GM23338 (cell line): Measurements from ENCODE around the gene GTPBP8. TPM values are rescaled to one million over a fixed set of nuclear protein-coding genes. Genes with fewer than 3 reads are reported as not detected.
A peak's percentile ranks its signal among the peaks of the same experiment; 100 is the strongest.

Experiments
- ATAC-seq: fragments of 200-7000 bp; cut with Tn5 transposase; 3 replicates; pipeline ENCODE4 v1.9.1; 2020
- DNase-seq: peaks from one replicate; pipeline ENCODE4 v3.0.0-alpha.2; 2015; ENCODE audit warnings: low spot score
- H2AFZ ChIP-seq: fragments of 200-600 bp; sonication (generic); 2 replicates; pipeline ENCODE4 v1.8.0; 2016; ENCODE audit warnings: antibody characterized with exemption, mild to moderate bottlenecking, moderate library complexity
- H3F3A ChIP-seq: fragments of 200-600 bp; sonication (generic); replicated peaks from 2 replicates; pipeline ENCODE4 v1.8.0; 2017; ENCODE audit warnings: antibody characterized with exemption, mixed run types, low read depth
- H3K27ac ChIP-seq: fragments of 200-600 bp; sonication (generic); 2 replicates; pipeline ENCODE4 v1.6.1; 2016; ENCODE audit warnings: low read depth
- H3K27me3 ChIP-seq: fragments of 200-600 bp; sonication (generic); 2 replicates; pipeline ENCODE4 v1.8.0; 2016; ENCODE audit warnings: mild to moderate bottlenecking, mixed run types, moderate library complexity; ENCODE audit not compliant: insufficient read depth
- H3K36me3 ChIP-seq: fragments of 200-600 bp; sonication (generic); 2 replicates; pipeline ENCODE4 v1.8.0; 2016; ENCODE audit warnings: mild to moderate bottlenecking; ENCODE audit not compliant: insufficient read depth
- H3K4me1 ChIP-seq: fragments of 200-600 bp; sonication (generic); 2 replicates; pipeline ENCODE4 v1.8.0; 2016; ENCODE audit warnings: mild to moderate bottlenecking, moderate library complexity; ENCODE audit not compliant: insufficient read depth
- H3K4me2 ChIP-seq: fragments of 200-600 bp; sonication (generic); 2 replicates; pipeline ENCODE4 v1.7.1; 2017; ENCODE audit warnings: mixed run types
- H3K4me3 ChIP-seq: fragments of 200-600 bp; sonication (generic); 2 replicates; pipeline ENCODE4 v1.6.1; 2016; ENCODE audit warnings: mixed run types
- H3K79me2 ChIP-seq: fragments of 200-600 bp; sonication (generic); replicated peaks from 2 replicates; pipeline ENCODE4 v1.8.0; 2017; ENCODE audit warnings: mild to moderate bottlenecking; ENCODE audit not compliant: insufficient read depth
- H3K9me2 ChIP-seq: fragments of 200-600 bp; sonication (generic); 2 replicates; pipeline ENCODE4 v1.8.0; 2017; ENCODE audit not compliant: insufficient read depth
- H4K20me1 ChIP-seq: fragments of 200-600 bp; sonication (generic); replicated peaks from 2 replicates; pipeline ENCODE4 v1.8.0; 2017; ENCODE audit warnings: mild to moderate bottlenecking; ENCODE audit not compliant: insufficient read depth
- H3K27ac Mint-ChIP-seq: 2 replicates; pipeline ENCODE4 v1.8.0; 2020; ENCODE audit warnings: inconsistent platforms, mild to moderate bottlenecking, moderate library complexity, mixed read lengths
- H3K27me3 Mint-ChIP-seq: 3 replicates; pipeline ENCODE4 v1.8.0; 2022; ENCODE audit warnings: low read depth, mild to moderate bottlenecking, moderate library complexity, mixed read lengths, inconsistent platforms; ENCODE audit not compliant: insufficient read depth, poor library complexity
- H3K36me3 Mint-ChIP-seq: 3 replicates; pipeline ENCODE4 v1.8.0; 2021; ENCODE audit warnings: low read depth, mild to moderate bottlenecking, inconsistent platforms, moderate library complexity, mixed read lengths
- H3K4me1 Mint-ChIP-seq: 3 replicates; pipeline ENCODE4 v1.8.0; 2020; ENCODE audit warnings: mild to moderate bottlenecking, inconsistent platforms, mixed read lengths
- H3K4me3 Mint-ChIP-seq: 3 replicates; pipeline ENCODE4 v1.8.0; 2021; ENCODE audit warnings: moderate library complexity, mild to moderate bottlenecking, inconsistent platforms, mixed read lengths
- H3K9me3 Mint-ChIP-seq: 3 replicates; pipeline ENCODE4 v1.8.0; 2020; ENCODE audit warnings: moderate library complexity, mild to moderate bottlenecking, inconsistent platforms, mixed read lengths
- CREB1 ChIP-seq: fragments of 250-450 bp; sonication (Bioruptor Pico); IDR thresholded peaks from 2 replicates; pipeline ENCODE4 v1.5.0; 2020; ENCODE audit warnings: low read depth, mild to moderate bottlenecking, moderate library complexity
- ETS1 ChIP-seq: IDR thresholded peaks from 2 replicates; pipeline ENCODE4 v1.6.1; 2016; ENCODE audit warnings: antibody characterized with exemption
- EZH2 ChIP-seq: fragments of 200-600 bp; sonication (generic); IDR thresholded peaks from one replicate; pipeline ENCODE4 v1.8.0; 2017; ENCODE audit warnings: antibody characterized with exemption, mild to moderate bottlenecking, low read depth; ENCODE audit not compliant: unreplicated experiment
- EZH2phosphoT487 ChIP-seq: fragments of 200-600 bp; sonication (generic); IDR thresholded peaks from one replicate; pipeline ENCODE4 v1.8.1; 2018; ENCODE audit warnings: antibody characterized with exemption; ENCODE audit not compliant: unreplicated experiment
- JUNB ChIP-seq: IDR thresholded peaks from one replicate; pipeline ENCODE4 v1.6.1; 2016; ENCODE audit warnings: antibody characterized with exemption; ENCODE audit not compliant: unreplicated experiment
- NANOG ChIP-seq: IDR thresholded peaks from 2 replicates; pipeline ENCODE4 v1.6.1; 2016; ENCODE audit warnings: antibody characterized with exemption, borderline replicate concordance
- POLR2AphosphoS5 ChIP-seq: IDR thresholded peaks from 2 replicates; pipeline ENCODE4 v1.6.1; 2016; ENCODE audit warnings: antibody characterized with exemption, low read depth
- STAT1 ChIP-seq: IDR thresholded peaks from one replicate; pipeline ENCODE4 v1.6.1; 2016; ENCODE audit warnings: antibody characterized with exemption; ENCODE audit not compliant: unreplicated experiment
- ZNF114 ChIP-seq: fragments of 250-450 bp; sonication (Bioruptor Pico); IDR thresholded peaks from 2 replicates; pipeline ENCODE4 v1.5.0; 2020; ENCODE audit warnings: mild to moderate bottlenecking, moderate library complexity
- ZNF331 ChIP-seq: fragments of 250-450 bp; sonication (Bioruptor Pico); IDR thresholded peaks from 2 replicates; pipeline ENCODE4 v1.5.0; 2020; ENCODE audit warnings: low read depth, mild to moderate bottlenecking, moderate library complexity
- ZNF462 ChIP-seq: fragments of 250-450 bp; sonication (Bioruptor Pico); IDR thresholded peaks from 2 replicates; pipeline ENCODE4 v1.5.0; 2020; ENCODE audit warnings: mild to moderate bottlenecking, moderate library complexity
- polyA plus RNA-seq: library from polyadenylated mRNA; unstranded; fragments of >200 nt; fragmentation: Nextera tagmentation; extraction: Ambion mirVana; gene quantifications from 2 replicates; pipeline ENCODE4 v1.2.1, GENCODE V29; 2016
- total RNA-seq: library from RNA; depleted of rRNA; stranded (reverse); fragments of >200 nt; shearing (Covaris generic); gene quantifications from 2 replicates; pipeline ENCODE4 v1.2.3, GENCODE V29; 2014
- TF ChIP-seq, protein P1 (sequence below), 2 experiments: fragments of 200-600 bp in 1 of 2; sonication (generic) in 1 of 2; conservative IDR thresholded peaks; 2 replicates each; pipeline versions ENCODE4 v1.5.1 to v1.6.1; 2016 to 2017; ENCODE audit warnings: antibody characterized with exemption in 2 of 2, low read depth in 2 of 2, mild to moderate bottlenecking in 2 of 2, moderate library complexity in 1 of 2
- TF ChIP-seq, protein P2 (sequence below): IDR thresholded peaks from one replicate; pipeline ENCODE4 v1.6.1; 2018; ENCODE audit warnings: antibody characterized with exemption; ENCODE audit not compliant: unreplicated experiment

GTPBP8 gene
- total and polyA plus RNA-seq, 2 experiments from 2014 or later: 39.9 to 47.1 TPM

DNA sequence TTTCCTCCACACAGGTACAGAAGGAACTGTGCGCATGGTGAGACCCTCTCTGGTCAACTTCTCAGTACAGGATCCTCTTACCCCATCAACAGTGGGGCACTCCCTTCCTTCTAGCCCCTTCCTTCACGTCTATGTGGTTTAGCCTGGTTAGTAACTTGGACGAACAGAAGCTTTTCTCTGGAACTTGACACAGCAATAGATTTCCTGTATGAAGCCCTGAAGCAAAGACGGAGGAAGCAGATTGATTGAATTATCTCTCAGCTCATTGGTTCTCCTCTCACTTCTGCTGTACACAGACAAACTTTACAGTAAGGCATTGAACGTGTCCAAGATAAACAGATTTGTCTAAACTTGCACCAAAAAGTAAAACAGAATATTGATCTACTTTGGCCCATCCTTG is 15.9 kb upstream of the GTPBP8 start, which contains the start of gene CD200R1:
Gene CD200R1 (minus strand): TSS at position 210 of the 400 bp plus-strand sequence. CDS start 246 bp downstream, outside the sequence.
- Histone ChIP-seq H4K20me1 (no peaks in the 10 kb centered on the region), H3K4me3 (no peak within 1 kb of the TSS), H3F3A (no peaks in the 10 kb centered on the region), H3K4me2 (no peak within 1 kb of the TSS), H3K27ac (no peak within 1 kb of the TSS), H3K9me2 (no peaks in the 10 kb centered on the region), H3K79me2 (no peaks in the 10 kb centered on the region), H3K36me3 (no peaks in the 10 kb centered on the region), H2AFZ (0 out of 2 replicates have a peak within 1 kb of the TSS, but pooled peaks have one; percentile 11), H3K27me3 (no peaks in the 10 kb centered on the region), H3K4me1 (no peaks in the 10 kb centered on the region)
- Mint-ChIP-seq H3K27ac (no peak within 1 kb of the TSS), H3K9me3 (no peaks in the 10 kb centered on the region), H3K4me3 (no peak within 1 kb of the TSS), H3K27me3 (no peaks in the 10 kb centered on the region), H3K4me1 (peaks cover 2% of the 10 kb centered on the region; the same call in 2 of the 3 replicates), H3K36me3 (no peaks in the 10 kb centered on the region)
- ATAC-seq: no peak
- TF ChIP-seq ZNF331 (CRISPR knock-in tag) (no peak), NANOG (no peak), STAT1 (no peak), ETS1 (no peak), ZNF462 (no peak), CREB1 (CRISPR knock-in tag) (no peak), EZH2phosphoT487 (no peak), ZNF114 (no peak), JUNB (no peak), POLR2AphosphoS5 (no peak), EZH2 (no peak)
- TF ChIP-seq, protein P1, sequence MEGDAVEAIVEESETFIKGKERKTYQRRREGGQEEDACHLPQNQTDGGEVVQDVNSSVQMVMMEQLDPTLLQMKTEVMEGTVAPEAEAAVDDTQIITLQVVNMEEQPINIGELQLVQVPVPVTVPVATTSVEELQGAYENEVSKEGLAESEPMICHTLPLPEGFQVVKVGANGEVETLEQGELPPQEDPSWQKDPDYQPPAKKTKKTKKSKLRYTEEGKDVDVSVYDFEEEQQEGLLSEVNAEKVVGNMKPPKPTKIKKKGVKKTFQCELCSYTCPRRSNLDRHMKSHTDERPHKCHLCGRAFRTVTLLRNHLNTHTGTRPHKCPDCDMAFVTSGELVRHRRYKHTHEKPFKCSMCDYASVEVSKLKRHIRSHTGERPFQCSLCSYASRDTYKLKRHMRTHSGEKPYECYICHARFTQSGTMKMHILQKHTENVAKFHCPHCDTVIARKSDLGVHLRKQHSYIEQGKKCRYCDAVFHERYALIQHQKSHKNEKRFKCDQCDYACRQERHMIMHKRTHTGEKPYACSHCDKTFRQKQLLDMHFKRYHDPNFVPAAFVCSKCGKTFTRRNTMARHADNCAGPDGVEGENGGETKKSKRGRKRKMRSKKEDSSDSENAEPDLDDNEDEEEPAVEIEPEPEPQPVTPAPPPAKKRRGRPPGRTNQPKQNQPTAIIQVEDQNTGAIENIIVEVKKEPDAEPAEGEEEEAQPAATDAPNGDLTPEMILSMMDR (conservative IDR thresholded peaks at IDR 0.05; ENCODE audit: low read depth in 2 of 2): no peak
- TF ChIP-seq, protein P2, sequence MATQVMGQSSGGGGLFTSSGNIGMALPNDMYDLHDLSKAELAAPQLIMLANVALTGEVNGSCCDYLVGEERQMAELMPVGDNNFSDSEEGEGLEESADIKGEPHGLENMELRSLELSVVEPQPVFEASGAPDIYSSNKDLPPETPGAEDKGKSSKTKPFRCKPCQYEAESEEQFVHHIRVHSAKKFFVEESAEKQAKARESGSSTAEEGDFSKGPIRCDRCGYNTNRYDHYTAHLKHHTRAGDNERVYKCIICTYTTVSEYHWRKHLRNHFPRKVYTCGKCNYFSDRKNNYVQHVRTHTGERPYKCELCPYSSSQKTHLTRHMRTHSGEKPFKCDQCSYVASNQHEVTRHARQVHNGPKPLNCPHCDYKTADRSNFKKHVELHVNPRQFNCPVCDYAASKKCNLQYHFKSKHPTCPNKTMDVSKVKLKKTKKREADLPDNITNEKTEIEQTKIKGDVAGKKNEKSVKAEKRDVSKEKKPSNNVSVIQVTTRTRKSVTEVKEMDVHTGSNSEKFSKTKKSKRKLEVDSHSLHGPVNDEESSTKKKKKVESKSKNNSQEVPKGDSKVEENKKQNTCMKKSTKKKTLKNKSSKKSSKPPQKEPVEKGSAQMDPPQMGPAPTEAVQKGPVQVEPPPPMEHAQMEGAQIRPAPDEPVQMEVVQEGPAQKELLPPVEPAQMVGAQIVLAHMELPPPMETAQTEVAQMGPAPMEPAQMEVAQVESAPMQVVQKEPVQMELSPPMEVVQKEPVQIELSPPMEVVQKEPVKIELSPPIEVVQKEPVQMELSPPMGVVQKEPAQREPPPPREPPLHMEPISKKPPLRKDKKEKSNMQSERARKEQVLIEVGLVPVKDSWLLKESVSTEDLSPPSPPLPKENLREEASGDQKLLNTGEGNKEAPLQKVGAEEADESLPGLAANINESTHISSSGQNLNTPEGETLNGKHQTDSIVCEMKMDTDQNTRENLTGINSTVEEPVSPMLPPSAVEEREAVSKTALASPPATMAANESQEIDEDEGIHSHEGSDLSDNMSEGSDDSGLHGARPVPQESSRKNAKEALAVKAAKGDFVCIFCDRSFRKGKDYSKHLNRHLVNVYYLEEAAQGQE: no peak
- no peak for DNase-seq
